Stimulated activated CD4-positive, alpha-beta T cell treated with anti-CD3 and anti-CD28 coated beads, Interleukin-1b, Interleukin-23, amount 100 ng/mL, for 1 hour (primary cell): ENCODE data around the gene KIF17.

Source experiments
- DNase-seq, 2 donors: peaks; one replicate each; pipeline ENCODE4 v3.0.0-alpha.2; 2020; ENCODE audit warnings: low read depth in 2 of 2

Gene KIF17

DNA sequence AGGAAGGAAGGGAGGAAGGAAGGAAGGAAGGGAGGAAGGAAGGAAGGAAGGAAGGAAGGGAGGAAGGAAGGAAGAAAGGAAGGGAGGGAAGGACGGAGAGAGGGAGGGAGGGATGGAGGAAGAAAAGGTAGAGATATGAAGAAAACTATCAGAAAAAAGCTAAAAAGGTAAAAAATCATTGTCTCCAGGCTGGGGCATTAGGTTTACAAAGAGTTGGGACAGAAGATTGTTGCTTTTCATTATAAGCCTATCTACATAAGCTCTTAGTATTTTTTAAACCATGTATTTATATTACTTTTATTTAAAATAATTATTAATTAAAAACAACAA, 91.7 kb downstream of the KIF17 start:
- DNase-seq, result no peak

DNA sequence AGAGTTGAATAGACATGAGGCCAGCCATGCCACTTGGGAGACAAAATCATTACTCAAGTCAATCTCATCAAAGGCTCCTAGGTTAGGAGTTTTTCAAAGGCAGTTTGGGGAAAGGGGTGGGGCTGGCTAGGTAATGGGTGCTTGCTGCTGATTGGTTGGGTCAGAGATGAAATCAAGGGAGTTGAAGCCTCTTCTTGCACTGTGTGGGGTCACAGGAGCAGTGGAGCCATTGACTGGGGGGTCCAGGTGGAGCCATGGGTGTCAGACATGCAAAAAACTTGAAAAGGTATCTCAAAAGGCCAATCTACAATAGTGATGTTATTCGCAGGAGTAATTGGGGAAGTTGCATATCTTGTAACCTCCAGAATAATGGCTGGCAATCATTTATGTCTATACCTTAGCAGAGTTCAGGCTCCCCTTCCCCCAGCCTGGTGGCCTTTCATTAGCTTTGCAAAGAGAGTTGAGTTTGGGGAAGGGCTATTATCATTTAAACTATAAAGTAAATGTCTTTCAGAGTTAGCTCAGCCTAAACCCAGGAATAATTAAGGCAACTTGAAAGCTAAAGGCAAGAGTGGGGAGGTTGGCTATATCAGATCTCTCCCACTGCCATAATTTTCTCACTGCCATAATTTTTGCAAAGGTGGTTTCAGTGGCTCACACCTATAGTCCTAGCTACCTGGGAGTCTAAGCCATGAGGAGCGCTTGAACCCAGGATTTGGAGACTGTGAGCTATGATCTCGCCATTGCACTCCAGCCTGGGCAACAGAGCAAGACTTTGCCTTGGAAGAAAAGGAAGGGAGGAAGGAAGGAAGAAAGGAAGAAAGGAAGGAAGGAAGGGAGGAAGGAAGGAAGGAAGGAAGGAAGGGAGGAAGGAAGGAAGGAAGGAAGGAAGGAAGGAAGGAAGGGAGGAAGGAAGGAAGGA, 92.4 kb downstream of the KIF17 start:
- DNase-seq, result no peak

DNA sequence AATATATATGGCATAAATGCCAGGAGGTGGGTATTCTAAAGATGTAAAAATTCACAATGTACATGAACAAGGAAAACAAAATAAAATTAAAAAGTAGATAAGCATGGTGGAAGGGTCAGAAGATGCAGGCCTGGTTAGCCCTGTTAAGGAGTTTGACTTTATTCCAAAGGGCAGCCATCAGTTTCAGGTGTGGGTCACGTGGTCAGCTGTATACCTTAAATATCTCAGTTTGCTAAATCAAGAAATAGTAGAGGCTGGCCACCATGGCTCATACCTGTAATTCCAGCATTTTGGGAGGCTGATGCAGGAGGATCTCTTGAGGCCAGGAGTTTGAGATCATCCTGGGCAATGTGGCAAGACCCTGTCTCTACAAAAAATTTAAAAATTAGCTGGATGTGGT, 93.1 kb downstream of the KIF17 start:
- no peak for DNase-seq

DNA sequence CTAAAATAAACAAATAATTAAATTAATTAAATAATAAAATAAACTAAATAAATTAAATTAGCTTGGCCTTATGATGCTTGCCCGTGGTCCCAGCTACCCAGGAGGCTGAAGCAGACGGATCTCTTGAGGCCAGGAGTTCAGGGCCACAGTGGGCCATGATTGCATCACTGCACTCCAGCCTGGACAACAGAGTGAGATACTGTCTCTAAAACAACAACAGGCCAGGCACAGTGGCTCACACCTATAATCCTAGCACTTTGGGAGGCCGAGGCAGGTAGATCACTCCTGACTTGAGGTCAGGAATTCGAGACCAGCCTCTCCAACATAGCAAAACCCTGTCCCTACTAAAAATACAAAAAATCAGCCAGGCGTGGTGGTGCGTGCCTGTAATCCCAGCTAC, 96.8 kb downstream of the KIF17 start:
- DNase-seq, result no peak

DNA sequence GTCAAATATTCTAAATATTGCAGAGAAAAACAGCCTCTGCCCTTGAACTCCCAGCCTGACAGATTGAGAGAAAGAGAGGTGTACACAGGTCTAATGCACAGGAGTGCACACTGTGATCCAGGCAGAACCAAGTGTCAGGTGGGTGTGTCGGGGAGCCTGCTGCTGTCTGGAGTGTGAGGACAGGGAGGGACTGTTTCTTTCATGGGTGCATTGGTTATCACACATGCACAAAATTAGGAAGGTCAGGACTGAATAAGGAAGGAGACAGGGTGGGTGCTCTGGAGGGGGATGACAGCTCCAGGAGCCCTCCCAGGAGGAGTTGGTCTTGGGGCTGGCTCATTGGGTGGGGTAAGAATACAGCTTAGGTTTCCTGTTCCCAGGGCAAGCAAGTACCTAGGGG, 97.8 kb downstream of the KIF17 start:
- DNase-seq, result no peak

DNA sequence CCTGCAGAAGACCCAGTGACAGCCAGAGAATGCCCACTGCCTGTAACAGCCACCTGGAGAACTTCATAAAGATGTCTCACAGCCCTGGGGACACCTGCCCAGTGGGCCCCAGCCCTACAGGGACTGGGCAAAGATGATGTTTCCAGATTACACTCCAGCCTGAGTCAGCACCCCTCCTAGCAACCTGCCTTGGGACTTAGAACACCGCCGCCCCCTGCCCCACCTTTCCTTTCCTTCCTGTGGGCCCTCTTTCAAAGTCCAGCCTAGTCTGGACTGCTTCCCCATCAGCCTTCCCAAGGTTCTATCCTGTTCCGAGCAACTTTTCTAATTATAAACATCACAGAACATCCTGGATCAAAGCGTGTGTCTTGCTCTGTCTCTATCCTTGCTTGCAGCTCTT, 99.3 kb downstream of the KIF17 start:
- DNase-seq, result no peak

DNA sequence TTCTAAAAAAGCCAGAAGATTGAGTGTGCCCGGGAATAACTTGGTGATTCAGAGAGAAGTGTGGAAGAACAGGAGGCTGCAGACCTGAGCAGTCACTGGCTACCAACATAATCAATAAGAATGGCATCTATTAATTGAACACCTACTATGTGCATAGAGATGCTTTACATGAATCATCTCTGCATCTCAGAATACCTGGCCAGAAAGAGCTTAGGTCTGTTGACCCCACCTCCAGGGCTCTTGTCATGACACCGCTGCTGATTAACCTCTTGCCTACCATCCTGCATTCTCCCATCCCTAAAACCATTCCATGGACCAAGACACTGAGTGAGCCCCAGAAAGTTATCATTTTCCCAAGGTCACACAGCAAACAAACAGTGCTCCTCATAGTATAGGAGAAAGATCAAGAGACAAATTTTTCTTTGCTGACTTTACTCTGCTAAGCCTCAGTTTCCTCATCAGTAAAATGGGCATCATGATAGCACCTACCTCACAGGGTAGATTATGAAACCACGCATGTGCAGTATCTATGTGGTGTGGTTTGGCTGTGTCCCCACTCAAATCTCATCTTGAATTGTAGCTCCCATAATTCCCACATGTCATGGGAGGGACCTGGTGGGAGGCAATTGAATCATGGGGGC, 100.8 kb downstream of the KIF17 start:
- DNase-seq, result no peak

DNA sequence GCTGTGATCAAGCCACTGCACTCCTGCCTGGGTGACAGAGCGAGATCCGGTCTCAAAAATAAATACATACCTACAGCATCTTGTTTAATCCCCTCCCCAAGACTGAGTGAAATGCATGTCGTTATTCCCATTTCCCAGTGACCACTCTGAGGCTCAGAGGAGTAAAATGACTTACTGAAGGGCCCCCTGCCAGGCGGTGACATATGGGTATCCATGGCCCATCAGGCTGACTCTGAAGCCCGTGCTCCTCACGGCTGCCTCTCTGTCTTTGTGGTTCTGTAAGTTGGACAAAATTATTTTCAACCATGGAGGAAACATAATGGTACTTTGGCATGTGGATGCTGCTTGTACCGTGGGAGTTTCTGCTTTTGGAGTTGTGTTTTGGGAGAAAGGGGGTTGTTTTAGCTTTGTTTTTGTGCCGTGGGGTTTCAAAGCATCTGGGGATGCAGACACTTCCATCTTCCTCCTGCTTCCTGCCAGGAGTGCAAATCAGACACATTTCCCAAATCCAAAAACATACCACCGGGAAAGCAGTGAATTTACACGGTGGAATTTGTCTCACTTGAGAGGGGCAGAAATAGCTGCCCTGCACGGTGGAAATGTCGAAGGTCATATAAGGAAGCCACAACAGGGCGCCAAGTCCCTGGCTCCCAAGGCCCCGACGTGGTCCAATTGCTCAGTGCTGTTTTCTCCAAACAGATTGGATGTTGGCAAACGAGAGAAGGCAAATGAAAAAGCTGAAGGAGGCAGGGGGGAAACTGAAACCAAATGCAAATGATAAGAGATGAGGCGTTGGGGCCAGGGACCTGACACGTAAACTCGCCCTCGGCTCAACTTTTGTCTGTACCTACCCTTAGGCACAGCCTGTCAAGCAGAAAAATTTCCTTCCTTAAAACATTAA, 101.6 kb downstream of the KIF17 start:
- DNase-seq, result no peak

DNA sequence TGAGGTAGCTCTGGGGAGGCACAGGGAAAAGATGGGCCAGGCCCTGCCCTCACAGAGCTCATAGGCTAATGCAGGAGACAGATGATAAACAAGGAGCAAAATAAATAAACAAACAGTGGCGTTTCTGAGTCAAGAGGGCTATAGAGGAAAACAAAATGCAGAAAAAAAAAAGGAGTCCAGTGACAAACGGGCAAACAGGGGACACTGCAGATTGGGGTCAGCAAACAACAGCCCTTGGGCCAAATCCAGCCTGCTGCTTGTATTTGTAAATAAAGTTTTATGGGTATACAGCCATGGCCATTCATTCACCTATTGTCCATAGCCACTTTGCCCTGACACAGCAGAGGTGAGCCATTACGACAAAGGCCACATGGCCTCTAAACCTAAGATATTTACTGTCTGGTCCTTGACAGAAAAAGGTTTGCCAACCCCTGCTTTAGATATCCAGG, 103.7 kb downstream of the KIF17 start:
- no peak for DNase-seq
